WI38 (cell line): ENCODE data around the gene CDRT4.

Experiments
- H3K4me3 ChIP-seq: 2 replicates; pipeline ENCODE4 v1.5.1; 2011; ENCODE audit warnings: low read depth, mild to moderate bottlenecking, control low read depth, low read length
- CTCF ChIP-seq: IDR thresholded peaks from 2 replicates; pipeline ENCODE4 v1.5.1; 2012; ENCODE audit warnings: low read depth, mild to moderate bottlenecking, control low read depth, low read length

The CDRT4 gene

GRCh38 chr17:15431766-15432165 lies 35.7 kb downstream of the CDRT4 start:
- TF ChIP-seq CTCF: no peak

GRCh38 chr17:15431196-15431595 lies 36.2 kb downstream of the CDRT4 start:
- TF ChIP-seq CTCF: no peak
- no peak overlapping the region for H3K4me3 ChIP-seq

More at GRCh38 chr17:15431766-15432165, 35.7 kb downstream of the CDRT4 start:
- H3K4me3 ChIP-seq: no peak overlapping the region

- H3K4me3 ChIP-seq: no peak overlapping the region
- TF ChIP-seq CTCF: no peak
Observed at GRCh38 chr17:15424521-15424920, 42.9 kb downstream of the CDRT4 start.

GRCh38 chr17:15422392-15422965 lies 44.9 kb downstream of the CDRT4 start:
- no peak overlapping the region for H3K4me3 ChIP-seq
- no peak for TF ChIP-seq CTCF

- H3K4me3 ChIP-seq: no peak overlapping the region
- TF ChIP-seq CTCF: no peak
Observed at GRCh38 chr17:15418781-15419180, 48.6 kb downstream of the CDRT4 start.

- TF ChIP-seq CTCF: no peak
- H3K4me3 ChIP-seq: no peak overlapping the region
Observed at GRCh38 chr17:15414532-15415306, 52.7 kb downstream of the CDRT4 start.

GRCh38 chr17:15413101-15413771 lies 54.2 kb downstream of the CDRT4 start:
- TF ChIP-seq CTCF: no peak
- H3K4me3 ChIP-seq: no peak overlapping the region
